HG02678 (cell line): ENCODE results near the gene ABHD16A.

Source experiments
- ATAC-seq: cut with Tn5 transposase; IDR thresholded peaks from one replicate; pipeline ENCODE4 v1.9.1; 2021; ENCODE audit warnings: mild to moderate bottlenecking, moderate library complexity; ENCODE audit not compliant: unreplicated experiment

Gene ABHD16A

DNA sequence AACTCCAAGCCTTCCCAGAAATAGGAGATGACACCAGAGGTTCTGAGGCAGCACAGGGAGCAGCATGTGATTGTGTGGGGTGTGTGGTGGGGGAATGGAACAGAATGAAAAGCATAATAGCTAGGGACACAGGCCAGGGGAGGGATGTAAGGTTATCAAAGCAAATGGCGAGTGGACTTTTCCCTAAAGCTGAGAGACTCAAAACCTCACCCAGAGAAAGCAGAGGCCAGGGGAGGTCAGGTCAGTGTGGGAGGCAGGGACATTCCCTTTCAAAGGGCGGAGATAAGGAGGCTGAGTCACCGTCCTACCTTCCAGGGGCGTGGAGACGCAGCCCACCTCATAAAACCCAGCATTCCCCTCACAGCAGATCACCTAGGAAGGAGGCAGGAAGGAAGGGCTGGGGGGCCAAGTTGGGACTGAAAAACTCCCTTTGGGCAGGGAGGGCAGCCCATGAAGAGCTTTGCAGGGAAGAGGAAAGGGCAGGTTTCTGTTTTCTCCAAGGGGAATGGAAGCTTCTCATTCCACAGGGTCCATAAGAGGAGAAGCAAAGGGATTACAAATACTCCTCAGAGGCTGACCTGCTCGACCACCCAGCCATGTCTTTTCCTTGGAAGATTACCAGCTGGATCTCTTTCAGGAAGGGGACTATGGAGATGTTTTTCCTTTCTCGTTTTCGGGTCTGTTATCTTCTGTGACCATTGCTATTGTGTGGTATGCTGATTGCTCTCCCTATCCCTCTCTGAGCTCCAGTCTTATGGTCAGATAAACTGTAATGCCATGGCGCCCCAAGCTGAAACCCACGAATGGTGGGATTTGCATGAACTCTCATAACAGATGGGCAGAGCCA is 12.7 kb downstream of the ABHD16A start:
- ATAC-seq, result no peak

DNA sequence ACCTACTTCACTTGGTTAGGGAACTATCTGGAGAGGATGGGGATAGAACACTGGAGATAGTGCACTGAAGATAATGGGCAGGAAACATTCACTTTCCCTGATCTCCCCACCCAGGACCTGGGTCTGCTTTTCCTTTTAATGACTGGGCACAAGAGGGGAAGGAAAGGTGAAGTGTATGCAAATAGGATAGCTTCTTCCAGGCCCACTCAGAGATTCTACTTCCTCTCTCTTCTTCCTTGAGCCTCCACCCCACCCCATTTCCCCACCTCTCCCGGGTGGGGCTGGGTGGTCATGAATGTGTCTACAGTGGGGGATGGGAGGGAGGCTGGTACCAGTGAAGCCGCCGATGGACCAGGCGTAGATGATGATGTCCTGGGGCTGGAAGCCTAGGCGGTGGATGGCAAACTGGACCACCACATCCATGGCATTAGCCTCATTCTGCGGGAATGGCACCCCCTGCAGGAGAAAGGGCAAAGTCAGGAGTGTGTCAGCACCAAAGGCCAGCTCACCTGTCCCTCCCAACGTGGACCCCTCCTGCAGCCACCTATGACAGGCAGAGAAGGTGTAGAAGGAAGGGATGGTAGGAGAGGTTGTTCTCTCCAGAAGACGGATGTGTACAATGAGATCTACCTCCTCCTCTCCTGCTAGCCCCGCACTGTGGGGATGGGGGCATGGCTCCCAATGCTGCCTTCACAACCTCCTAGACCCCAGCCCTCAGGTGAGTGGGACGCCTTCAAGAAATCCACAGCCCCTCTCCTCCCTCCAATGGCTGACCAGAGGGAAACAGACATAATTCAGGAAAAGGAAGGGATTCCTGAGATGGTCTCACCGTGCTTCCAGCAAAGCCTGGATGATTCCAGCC is 13.6 kb downstream of the ABHD16A start:
- no peak for ATAC-seq

DNA sequence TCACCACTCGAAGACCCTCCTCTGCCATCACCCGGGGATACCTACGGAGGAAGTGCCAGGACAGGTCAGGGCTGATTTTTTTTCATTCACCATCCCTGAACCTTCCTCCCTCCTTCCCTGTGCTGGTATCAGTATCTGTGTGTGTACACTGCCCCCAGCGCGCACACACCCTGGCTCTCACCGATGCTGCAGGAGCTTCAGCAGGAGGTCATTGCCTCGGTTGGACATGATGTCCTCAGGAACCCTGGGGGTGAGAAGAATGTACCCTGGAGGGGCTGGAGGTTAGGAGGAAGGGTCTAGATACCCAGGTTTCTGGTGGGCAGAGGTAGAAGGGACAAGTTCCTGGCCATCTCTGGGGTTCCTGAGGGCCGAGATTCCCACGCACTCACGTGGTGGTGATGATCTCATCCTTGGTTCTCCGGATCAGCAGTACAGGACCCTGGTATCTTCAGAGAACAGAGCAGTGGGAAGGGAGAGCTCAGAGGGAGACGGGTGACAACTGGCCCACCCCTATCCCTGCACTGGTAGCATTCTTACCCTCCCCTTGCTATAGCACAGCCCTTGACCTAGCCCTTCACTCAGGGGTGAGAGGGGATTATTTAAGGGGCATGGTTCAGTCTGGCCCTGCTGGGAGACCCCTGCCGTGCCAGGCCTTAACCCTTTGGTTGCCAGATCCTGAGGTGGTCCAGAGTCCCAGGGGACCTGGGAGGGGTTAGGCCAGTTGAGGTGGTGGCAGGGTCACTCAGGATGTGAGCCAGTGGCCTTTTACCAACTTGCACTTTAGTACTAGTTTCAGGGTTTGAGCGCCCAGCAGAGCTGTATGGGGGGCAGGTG is 15.0 kb downstream of the ABHD16A start:
- no peak for ATAC-seq

DNA sequence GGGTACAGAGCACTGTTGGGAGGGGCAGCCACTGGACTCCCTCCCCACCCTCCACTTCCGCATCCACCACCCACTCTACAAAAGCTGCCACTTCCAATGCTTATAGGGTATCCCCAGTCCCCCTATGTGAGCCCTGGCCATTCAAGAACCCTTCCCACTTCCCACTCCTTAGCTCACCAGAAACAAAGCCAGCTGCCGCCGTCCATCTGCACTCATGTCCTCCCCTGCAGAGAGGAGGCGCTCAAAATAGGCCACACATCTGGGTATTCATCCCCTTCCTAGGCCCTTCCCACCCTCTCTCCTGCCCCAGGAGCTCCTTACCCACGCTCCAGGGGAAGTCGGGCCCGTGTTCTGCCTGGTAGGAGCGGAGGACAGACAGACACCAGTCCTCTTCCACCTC is 15.8 kb downstream of the ABHD16A start:
- ATAC-seq, result no peak

DNA sequence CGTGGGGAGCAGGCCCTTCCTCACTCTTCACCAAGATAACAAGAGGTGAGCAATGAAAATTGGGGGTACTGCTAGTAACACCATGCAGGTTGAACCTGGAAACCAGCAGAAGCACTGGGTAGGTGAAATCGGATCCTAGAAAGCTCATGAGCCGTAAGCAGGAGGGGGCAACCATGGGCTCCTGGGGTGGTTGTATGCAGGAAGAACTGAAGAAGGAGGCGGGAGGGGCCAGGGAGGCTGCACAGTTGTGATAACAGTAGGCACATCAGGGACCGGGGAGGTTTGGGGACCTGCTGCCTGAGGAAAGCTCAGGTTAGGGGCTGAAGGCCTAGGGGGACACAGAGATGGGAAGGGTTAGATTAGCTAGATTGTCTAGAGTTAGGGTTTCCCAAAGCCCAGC is 16.6 kb downstream of the ABHD16A start:
- no peak for ATAC-seq

DNA sequence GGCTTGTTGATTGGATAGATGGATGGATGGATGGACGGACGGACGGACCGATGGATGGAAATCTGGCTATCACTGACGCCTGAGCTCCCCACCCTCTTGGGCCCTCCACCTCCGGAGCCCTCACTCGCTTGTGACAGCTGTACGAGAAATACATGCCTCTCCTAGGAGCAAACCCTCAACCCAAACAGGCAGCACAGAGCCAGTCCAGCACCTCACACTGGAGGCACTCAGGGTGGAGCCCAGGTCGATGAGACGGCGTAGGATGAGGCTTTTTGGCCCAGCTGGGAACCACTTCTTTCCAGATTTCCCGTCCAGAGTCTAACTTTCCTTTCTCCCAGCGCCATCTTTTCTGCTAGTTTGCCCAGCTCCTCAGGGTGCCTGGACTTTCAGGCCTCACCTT is 19.5 kb downstream of the ABHD16A start:
- no peak for ATAC-seq

DNA sequence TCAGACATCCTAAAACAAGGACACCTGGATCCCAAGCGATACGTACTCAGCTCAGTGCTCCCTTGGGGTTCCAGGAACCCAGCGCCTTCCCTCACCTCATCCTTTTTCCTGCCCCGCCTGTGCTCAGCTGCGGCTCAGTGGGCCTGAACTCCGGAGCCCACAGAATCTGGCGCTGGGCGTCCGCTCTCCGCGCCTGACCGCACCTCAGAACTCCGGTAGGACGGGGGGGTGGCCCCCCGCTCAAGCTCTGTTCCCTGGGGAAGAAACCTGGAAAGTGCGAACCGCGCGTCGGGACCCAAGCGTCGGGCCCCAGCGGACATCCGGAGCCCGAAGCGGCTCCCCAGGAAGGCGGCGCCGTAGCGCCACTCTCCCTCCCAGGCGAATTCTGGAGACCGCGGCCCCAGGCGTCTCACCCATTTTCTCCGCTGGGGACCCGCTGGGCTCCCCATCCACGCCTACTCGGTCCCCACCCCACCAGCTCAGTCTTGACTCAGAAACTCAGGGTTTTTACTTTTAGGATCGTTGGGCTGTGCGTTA is 21.9 kb downstream of the ABHD16A start:
- no peak for ATAC-seq

DNA sequence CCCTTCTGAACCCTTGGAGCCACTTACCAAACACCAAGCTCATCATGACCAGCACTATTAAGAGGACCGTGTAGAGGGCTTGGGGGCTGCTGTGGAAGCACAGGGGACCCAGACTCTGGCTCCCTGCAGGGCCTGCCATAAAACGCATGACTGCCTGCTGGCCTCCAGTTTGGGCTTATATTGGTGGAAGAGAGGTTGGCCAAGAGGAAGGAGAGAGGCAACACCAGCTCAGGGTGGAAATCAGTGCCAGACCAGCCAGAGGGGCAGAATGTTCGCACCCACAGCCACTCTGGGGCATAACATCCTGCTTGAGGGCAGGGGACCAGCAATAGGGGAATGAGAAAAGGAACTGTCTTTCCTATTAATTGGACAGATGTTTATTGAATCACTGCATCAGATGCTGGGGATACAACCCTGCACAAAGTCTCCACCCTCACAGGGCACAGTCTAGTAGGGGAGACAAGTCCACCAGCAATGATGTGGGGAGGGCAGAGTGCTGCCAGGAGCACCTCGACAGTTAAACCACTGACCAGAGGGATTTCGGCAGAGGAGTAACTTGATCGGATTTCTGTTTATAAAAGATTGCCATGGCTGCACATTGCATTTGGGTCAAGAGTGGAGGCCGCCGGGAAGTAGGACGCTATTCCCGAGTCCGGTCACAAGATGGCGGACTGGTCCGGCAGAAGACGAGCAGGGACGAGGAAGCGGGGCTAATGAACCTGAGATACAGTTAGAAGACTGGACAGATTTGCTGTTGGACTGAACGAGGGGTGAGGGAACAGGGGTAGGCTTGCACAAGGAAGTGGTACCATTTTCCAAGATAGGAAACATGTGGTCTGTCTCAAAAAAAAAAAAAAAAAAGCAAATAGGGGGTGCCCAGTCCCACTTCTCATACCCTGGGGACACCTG is 22.6 kb downstream of the ABHD16A start, which contains the start of gene LY6G5C:
Gene LY6G5C, minus strand, starts transcription at position 842 of the 909 bp plus-strand sequence. Its CDS starts 694 bp downstream, at position 148.
- ATAC-seq, result no peak

DNA sequence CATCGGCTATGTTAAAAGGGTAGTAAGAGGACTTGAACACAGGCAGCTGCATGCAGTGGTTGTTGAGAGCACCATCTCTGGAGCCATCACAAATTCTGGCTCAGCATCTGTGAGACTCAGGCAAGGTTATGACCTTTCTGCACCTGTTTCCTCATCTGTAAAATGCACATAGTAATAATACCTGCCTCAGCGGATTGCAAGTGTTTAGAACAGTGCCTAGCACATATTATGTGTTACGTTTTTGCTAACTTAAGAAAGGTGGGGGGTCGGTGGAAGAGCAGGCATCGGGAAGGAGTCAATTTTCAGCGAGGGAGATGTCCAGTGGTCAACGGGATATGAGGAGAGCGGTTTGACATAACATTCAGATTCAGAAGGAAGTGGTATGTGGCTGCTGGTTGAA is 25.2 kb downstream of the ABHD16A start:
- no peak for ATAC-seq

DNA sequence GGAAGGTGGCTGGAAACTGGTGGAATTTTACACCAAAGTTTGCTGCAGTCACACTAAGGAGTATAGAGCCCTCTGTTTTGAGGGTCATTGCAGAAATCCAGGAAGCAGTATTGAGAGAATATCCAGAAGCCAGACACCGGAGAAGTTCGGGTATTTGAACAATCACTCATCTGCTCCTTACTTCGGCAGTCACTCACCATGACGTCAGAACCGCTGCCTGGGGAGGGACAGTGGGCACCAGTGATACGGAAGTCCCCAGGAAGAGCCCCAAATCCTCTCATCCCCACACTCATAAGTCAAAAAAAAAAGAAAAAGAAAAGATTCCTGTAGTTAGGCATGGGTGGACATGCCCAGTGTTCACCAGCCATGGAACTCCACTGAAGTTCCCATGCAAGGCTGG is 26.2 kb downstream of the ABHD16A start:
- no peak for ATAC-seq

DNA sequence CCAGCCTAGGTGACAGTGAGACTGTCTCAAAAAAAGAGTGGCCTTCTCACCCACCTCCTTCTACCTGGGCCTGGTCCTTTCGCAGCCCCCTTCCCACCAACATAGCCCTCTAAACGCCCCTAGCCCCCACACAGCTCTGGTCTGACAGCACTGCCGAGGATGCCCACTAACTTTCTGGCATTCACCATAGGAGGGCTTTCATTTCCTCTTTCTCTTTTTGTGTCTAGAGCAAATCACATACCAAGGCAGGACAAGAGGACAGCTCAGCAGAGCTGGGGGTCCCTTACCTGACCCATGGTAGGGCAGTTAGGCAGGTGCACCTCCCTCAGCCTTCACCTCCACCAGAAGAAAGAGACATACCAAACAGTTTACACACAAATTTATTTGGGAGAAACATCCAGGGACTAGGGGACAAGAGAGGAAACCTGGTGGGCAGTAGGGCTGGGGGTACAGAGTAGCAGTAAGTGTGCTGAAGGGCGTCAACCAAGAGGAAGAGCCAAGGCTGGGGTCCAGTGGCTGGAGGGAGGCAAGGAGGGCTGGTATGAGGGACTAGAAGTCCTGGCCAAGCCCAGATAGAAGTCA is 26.7 kb downstream of the ABHD16A start:
- ATAC-seq, result no peak

DNA sequence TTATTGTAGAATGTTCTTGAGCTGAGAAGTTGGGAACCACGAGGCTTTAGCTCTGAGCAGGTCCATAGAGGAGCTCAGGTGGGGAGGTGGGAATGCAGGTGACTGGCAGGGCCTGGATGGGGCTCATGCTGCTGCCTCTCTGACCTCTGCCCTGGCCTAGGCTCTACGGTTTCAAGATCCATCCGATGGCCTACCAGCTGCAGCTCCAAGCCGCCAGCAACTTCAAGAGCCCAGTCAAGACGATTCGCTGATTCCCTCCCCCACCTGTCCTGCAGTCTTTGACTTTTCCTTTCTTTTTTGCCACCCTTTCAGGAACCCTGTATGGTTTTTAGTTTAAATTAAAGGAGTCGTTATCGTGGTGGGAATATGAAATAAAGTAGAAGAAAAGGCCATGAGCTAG is 33.4 kb downstream of the ABHD16A start, which contains the start of gene LY6G5B:
Gene LY6G5B, plus strand, starts transcription at position 301 of the 400 bp plus-strand sequence. CDS start 975 bp downstream, outside the sequence.
- no peak for ATAC-seq

DNA sequence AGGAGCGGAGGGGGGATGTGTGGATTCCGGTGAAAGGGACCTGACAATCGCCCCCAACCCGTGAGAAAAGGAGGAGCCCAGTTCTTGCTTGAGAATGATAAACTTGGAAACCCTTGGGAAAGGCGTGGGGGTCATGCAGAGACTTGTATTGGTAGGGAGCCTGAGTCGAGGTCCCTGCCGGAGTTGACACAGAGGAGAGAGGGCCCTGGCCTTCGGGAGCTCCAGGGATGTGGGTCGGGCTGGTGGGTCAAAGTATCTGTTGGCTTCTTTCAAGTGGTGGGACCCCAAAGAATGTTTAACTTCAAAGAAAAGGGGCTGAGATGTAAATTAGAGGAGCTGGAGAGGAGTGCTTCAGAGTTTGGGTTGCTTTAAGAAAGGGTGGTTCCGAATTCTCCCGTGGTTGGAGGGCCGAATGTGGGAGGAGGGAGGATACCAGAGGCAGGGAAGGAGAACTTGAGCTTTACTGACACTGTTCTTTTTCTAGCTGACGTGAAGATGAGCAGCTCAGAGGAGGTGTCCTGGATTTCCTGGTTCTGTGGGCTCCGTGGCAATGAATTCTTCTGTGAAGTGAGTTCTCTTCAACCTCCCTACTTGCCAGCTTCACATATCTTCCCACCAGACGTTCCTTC is 36.7 kb downstream of the ABHD16A start:
- ATAC-seq, result no peak

DNA sequence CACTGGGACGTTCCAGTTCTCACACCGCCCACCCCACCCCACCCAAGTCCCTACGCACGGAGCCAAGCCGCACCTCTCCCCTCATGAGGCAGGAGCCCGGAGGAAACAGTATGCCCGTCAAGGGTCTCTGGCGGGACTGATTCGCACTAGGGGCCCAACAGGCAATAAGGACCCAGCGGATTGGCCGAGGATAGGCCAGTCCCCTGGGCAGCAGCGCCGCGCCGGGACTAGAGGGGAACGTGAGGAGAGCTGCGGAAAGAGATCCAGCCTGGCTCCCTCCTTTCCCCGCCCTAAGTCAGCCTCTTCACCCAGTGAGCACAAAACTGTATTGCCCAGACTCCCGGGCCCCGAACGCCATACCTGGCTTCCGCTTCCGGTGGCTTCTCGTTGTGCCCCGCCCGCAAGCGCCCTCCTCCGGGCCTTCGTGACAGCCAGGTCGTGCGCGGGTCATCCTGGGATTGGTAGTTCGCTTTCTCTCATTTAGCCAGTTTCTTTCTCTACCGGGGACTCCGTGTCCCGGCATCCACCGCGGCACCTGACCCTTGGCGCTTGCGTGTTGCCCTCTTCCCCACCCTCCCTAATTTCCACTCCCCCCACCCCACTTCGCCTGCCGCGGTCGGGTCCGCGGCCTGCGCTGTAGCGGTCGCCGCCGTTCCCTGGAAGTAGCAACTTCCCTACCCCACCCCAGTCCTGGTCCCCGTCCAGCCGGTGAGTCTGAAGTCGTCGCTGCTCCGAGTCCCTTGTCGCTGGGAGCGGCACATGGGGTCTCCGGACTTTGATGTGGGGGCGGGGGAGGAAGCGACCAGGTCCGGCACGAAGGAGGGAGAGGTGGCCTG is 37.4 kb downstream of the ABHD16A start, which contains the start of gene CSNK2B:
Gene CSNK2B, plus strand, starts transcription at position 580 of the 836 bp plus-strand sequence. CDS start 752 bp downstream, outside the sequence.
- peak; percentile 78 for ATAC-seq

DNA sequence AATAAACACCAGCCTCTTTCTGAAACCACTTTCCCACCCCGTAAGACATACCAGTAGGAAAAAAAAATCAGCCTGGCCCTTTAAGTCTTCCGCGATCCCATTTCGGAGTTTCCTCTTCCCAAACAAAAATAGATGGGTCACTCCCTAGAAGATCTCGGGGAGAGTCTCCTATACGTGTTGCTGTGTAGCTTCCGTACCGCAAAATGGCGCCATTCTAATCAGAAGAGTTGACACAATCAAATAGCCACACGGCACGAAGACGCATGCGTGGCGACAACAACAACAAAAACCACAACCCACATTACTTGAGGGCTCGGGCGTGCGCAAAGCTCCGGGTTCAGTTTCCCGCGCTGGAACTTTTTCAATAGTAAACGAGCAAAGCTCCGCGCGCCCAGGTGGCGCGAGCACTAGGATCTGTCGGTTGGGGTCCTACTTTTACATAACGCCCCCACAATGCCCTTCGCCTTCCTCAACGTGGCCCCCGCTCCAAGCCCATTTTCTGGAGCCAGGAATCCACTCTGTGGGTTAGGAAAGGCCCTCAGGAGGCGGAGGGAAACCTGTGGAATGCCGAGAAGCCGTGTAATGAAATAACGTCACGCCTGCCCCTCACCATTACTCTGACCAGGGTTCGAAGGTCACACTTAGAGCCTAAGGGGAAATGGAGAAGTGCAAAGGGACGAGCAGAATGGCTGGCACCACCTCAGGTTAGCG is 38.2 kb downstream of the ABHD16A start, which contains the start of gene GPANK1:
Gene GPANK1, minus strand, starts transcription at position 208 of the 711 bp plus-strand sequence. CDS start 519 bp downstream, outside the sequence.
- no peak for ATAC-seq

DNA sequence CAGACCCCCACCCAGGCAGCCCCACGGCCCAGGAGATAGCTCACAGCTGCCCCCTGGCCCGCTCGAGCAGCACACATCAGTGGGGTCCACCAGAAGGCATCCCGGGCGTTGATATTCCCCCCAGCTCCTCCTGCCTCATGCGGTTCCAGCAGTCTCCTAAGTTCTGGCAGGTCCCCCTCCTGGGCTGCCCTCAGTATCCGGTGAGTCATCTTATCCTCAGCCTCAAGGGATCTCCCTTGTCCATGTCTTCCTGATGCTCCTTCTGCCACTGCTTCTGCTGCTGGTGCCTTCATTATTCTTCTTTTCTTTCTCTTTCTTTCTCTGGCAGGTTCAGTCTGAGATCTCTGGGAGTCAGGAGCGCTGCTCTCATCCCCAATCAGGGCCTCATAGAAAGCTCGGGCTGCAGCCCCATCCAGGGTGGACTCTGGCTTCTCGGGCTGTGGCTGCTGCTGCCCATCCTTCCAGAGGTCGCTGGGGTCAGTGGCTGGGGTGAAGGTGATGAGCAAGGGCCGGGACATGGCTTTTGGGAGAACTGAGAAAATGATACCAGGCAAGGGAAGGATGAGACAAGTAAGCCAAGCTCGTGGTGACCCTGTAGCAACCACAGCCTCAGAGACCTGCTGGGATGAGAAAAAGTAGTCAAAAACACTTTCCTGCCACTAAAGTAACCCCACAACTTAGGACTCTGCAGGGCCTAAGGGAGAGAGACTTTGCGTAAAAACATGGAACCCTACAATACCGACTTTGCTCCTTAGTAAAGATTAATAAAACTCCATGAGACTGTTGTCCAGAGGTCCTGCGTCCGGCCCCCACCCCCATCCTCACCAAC is 38.9 kb downstream of the ABHD16A start:
- ATAC-seq, result no peak
